ENCODE results near the gene PSME2.

- TF ChIP-seq CTCF (conservative IDR thresholded peaks at IDR 0.05 in 1 of 2, IDR thresholded peaks at IDR 0.05 in 1 of 2; ENCODE audit: extremely low read depth in 1 of 2, insufficient read depth in 1 of 2, low read depth in 1 of 2, low read length in 2 of 2) (no peak), EZH2 (IDR thresholded peaks at IDR 0.05; ENCODE audit: borderline replicate concordance, low read length) (no peak)
Observed at GRCh38 chr14:24195186-24196070, 49.0 kb upstream of the PSME2 start, which contains the start of gene TM9SF1.

Data from mammary epithelial cell (primary cell).